GM18526 (cell line): ENCODE data around the gene PPIC.

Source experiments
- POLR2A ChIP-seq: IDR thresholded peaks from 3 replicates; pipeline ENCODE4 v1.6.1; 2011; ENCODE audit not compliant: insufficient read length; ENCODE audit errors: extremely low read depth

The PPIC gene

GRCh38 chr5:123035360-123035917 lies 1.1 kb downstream of the PPIC start:
- TF ChIP-seq POLR2A: no peak

- TF ChIP-seq POLR2A: no peak
Observed at GRCh38 chr5:123033157-123033671, 3.3 kb downstream of the PPIC start.

- TF ChIP-seq POLR2A: no peak
Observed at GRCh38 chr5:123028222-123028621, 8.3 kb downstream of the PPIC start.

- no peak for TF ChIP-seq POLR2A
Observed at GRCh38 chr5:123014689-123015088, 21.8 kb downstream of the PPIC start.

- no peak for TF ChIP-seq POLR2A
Observed at GRCh38 chr5:123012321-123012720, 24.2 kb downstream of the PPIC start.

- no peak for TF ChIP-seq POLR2A
Observed at GRCh38 chr5:123007754-123008153, 28.8 kb downstream of the PPIC start.

- TF ChIP-seq POLR2A: no peak
Observed at GRCh38 chr5:123007182-123007581, 29.3 kb downstream of the PPIC start.

- TF ChIP-seq POLR2A: no peak
Observed at GRCh38 chr5:123001808-123002207, 34.7 kb downstream of the PPIC start.

GRCh38 chr5:123000731-123001130 lies 35.8 kb downstream of the PPIC start:
- no peak for TF ChIP-seq POLR2A

- TF ChIP-seq POLR2A: no peak
Observed at GRCh38 chr5:122999947-123000563, 36.5 kb downstream of the PPIC start.

GRCh38 chr5:122997294-122997693 lies 39.2 kb downstream of the PPIC start:
- TF ChIP-seq POLR2A: no peak

- no peak for TF ChIP-seq POLR2A
Observed at GRCh38 chr5:122996091-122996490, 40.4 kb downstream of the PPIC start.

GRCh38 chr5:122985954-122986721 lies 50.4 kb downstream of the PPIC start:
- no peak for TF ChIP-seq POLR2A

- no peak for TF ChIP-seq POLR2A
Observed at GRCh38 chr5:122985006-122985700, 51.4 kb downstream of the PPIC start.

GRCh38 chr5:122984425-122984824 lies 52.1 kb downstream of the PPIC start:
- TF ChIP-seq POLR2A: no peak

GRCh38 chr5:122982376-122982775 lies 54.1 kb downstream of the PPIC start:
- no peak for TF ChIP-seq POLR2A
